SK-N-SH (cell line): Measurements from ENCODE around the gene PDK1. TPM values are rescaled to one million over a fixed set of nuclear protein-coding genes. Genes with fewer than 3 reads are reported as not detected.

Experiments
- CTCF ChIA-PET: fragments of 300-600, 350-600 bp; formaldehyde crosslinking; extraction: SDS; loops from one replicate; lab custom pipeline; 2021; lab: Yijun Ruan, JAX
- POLR2A ChIA-PET: fragments of 350-600 bp; sonication (Branson Sonifier 250); formaldehyde crosslinking; extraction: SDS; loops from one replicate; lab custom pipeline; 2020; ENCODE audit warnings: antibody characterized with exemption, inconsistent platforms; lab: Yijun Ruan, JAX
- DNase-seq: peaks from one replicate; pipeline ENCODE4 v3.0.0; 2012
- H2AFZ ChIP-seq: fragments of 200-600 bp; sonication (generic); 2 replicates; pipeline ENCODE4 v1.8.1; 2016; ENCODE audit warnings: antibody characterized with exemption, mild to moderate bottlenecking, low read depth
- H3F3A ChIP-seq: fragments of 200-600 bp; sonication (generic); replicated peaks from 2 replicates; pipeline ENCODE3; 2016; ENCODE audit warnings: antibody characterized with exemption, mild to moderate bottlenecking; ENCODE audit not compliant: insufficient read depth
- H3K27ac ChIP-seq, 2 experiments: fragments of 200-500 bp in 1 of 2; fragments of 200-600 bp in 1 of 2; sonication (Bioruptor generic) in 1 of 2; sonication (generic), shearing (Covaris generic) in 1 of 2; 2 replicates each; pipeline versions ENCODE4 v1.5.1 to v1.6.1; 2014 to 2016; ENCODE audit warnings: low read depth in 2 of 2, inconsistent platforms in 1 of 2, low read length in 1 of 2, mild to moderate bottlenecking in 1 of 2, mixed read lengths in 1 of 2
- H3K27me3 ChIP-seq: fragments of 200-600 bp; sonication (generic), shearing (Covaris generic); 2 replicates; pipeline ENCODE4 v1.6.1; 2016; ENCODE audit warnings: mixed run types; ENCODE audit not compliant: insufficient read depth
- H3K36me3 ChIP-seq, 2 experiments: fragments of 200-500 bp in 1 of 2; fragments of 200-600 bp in 1 of 2; sonication (Bioruptor generic) in 1 of 2; sonication (generic) in 1 of 2; replicated peaks in 1 of 2; 2 replicates each; pipeline versions ENCODE3 to v1.5.1; 2014 to 2016; ENCODE audit warnings: low read length in 1 of 2, mild to moderate bottlenecking in 1 of 2; ENCODE audit not compliant: insufficient read depth in 2 of 2, control insufficient read depth in 1 of 2
- H3K4me1 ChIP-seq, 2 experiments: fragments of 200-500 bp in 1 of 2; fragments of 200-600 bp in 1 of 2; sonication (Bioruptor generic) in 1 of 2; sonication (generic), shearing (Covaris generic) in 1 of 2; 2 replicates each; pipeline versions ENCODE4 v1.5.1 to v1.6.1; 2014 to 2016; ENCODE audit warnings: low read depth in 1 of 2, low read length in 1 of 2, mixed run types in 1 of 2; ENCODE audit not compliant: insufficient read depth in 2 of 2, control insufficient read depth in 1 of 2
- H3K4me2 ChIP-seq: fragments of 200-600 bp; sonication (generic), shearing (Covaris generic); 2 replicates; pipeline ENCODE4 v1.6.1; 2017; ENCODE audit warnings: mixed run types
- H3K4me3 ChIP-seq, 2 experiments: fragments of 200-500 bp in 1 of 2; fragments of 200-600 bp in 1 of 2; sonication (Bioruptor generic) in 1 of 2; sonication (generic), shearing (Covaris generic) in 1 of 2; 2 replicates each; pipeline versions ENCODE4 v1.5.1 to v1.8.1; 2014 to 2016; ENCODE audit warnings: low read depth in 2 of 2, inconsistent platforms in 1 of 2, low read length in 1 of 2, mild to moderate bottlenecking in 1 of 2, mixed read lengths in 1 of 2, moderate library complexity in 1 of 2
- H3K79me2 ChIP-seq: fragments of 200-600 bp; sonication (generic); 2 replicates; pipeline ENCODE4 v1.8.1; 2017; ENCODE audit warnings: mild to moderate bottlenecking; ENCODE audit not compliant: insufficient read depth
- H3K9ac ChIP-seq: fragments of 200-600 bp; sonication (generic); 2 replicates; pipeline ENCODE4 v1.6.1; 2017; ENCODE audit warnings: mixed run types
- H3K9me2 ChIP-seq: fragments of 200-600 bp; sonication (generic); 2 replicates; pipeline ENCODE4 v1.6.1; 2017; ENCODE audit warnings: mixed run types
- H3K9me3 ChIP-seq: fragments of 200-600 bp; sonication (generic); 2 replicates; pipeline ENCODE4 v1.6.1; 2017; ENCODE audit warnings: mixed run types, mild to moderate bottlenecking, moderate library complexity
- H4K20me1 ChIP-seq: fragments of 200-600 bp; sonication (generic); 2 replicates; pipeline ENCODE4 v1.6.1; 2017; ENCODE audit warnings: mild to moderate bottlenecking, mixed run types; ENCODE audit not compliant: insufficient read depth
- EP300 ChIP-seq, 2 experiments: IDR thresholded peaks; 2 replicates each; pipeline versions ENCODE4 v1.4.0 to v1.6.1; 2012; ENCODE audit warnings: borderline replicate concordance in 1 of 2, low read depth in 1 of 2, low read length in 1 of 2
- FOXJ3 ChIP-seq: sonication (generic); formaldehyde crosslinking; IDR thresholded peaks from 2 replicates; pipeline ENCODE4 v1.5.1; 2020; ENCODE audit warnings: mild to moderate bottlenecking, missing genetic modification reagents
- FOXM1 ChIP-seq: IDR thresholded peaks from 2 replicates; pipeline ENCODE4 v1.4.0; 2012; ENCODE audit warnings: low read depth, mild to moderate bottlenecking
- GABPA ChIP-seq: IDR thresholded peaks from 2 replicates; pipeline ENCODE4 v1.4.0; 2012; ENCODE audit warnings: low read depth, mild to moderate bottlenecking
- NFIC ChIP-seq: IDR thresholded peaks from 2 replicates; pipeline ENCODE4 v1.4.0; 2012; ENCODE audit warnings: borderline replicate concordance
- NRF1 ChIP-seq: IDR thresholded peaks from 2 replicates; pipeline ENCODE4 v1.6.1; 2012; ENCODE audit warnings: low read depth, mild to moderate bottlenecking, low read length
- POLR2AphosphoS5 ChIP-seq: IDR thresholded peaks from 2 replicates; pipeline ENCODE4 v1.6.1; 2012; ENCODE audit warnings: low read depth, low read length
- RAD21 ChIP-seq: IDR thresholded peaks from 2 replicates; pipeline ENCODE4 v1.6.1; 2012; ENCODE audit warnings: mild to moderate bottlenecking, low read length
- RCOR1 ChIP-seq: fragments of 150-350 bp; IDR thresholded peaks from 2 replicates; pipeline ENCODE4 v1.6.1; 2017; ENCODE audit warnings: antibody characterized with exemption, low read length
- SIN3A ChIP-seq: IDR thresholded peaks from 2 replicates; pipeline ENCODE4 v1.6.1; 2012; ENCODE audit warnings: low read depth, mild to moderate bottlenecking, low read length, moderate library complexity, borderline replicate concordance
- SMC3 ChIP-seq: IDR thresholded peaks from 2 replicates; pipeline ENCODE4 v1.6.1; 2012; ENCODE audit warnings: low read depth, low read length, improper control_type of control experiment
- TAF1 ChIP-seq: IDR thresholded peaks from 2 replicates; pipeline ENCODE4 v1.6.1; 2012; ENCODE audit warnings: low read depth, mild to moderate bottlenecking, low read length, moderate library complexity, borderline replicate concordance
- TEAD4 ChIP-seq: IDR thresholded peaks from 2 replicates; pipeline ENCODE4 v1.4.0; 2012; ENCODE audit warnings: mild to moderate bottlenecking, borderline replicate concordance; ENCODE audit not compliant: insufficient read depth
- WGBS: methylation state at CpG from one replicate; pipeline ENCODE4 v1.1.6; 2017; ENCODE audit warnings: low lambda C conversion rate; 5-methylcytosine and 5-hydroxymethylcytosine counted together
- polyA plus RNA-seq, 3 experiments: library from polyadenylated mRNA; depleted of rRNA; stranded (reverse); fragments of >200 nt; gene quantifications; 2 replicates each; pipeline ENCODE4 v1.2.3, GENCODE V29; 2012
- TF ChIP-seq, protein P1 (sequence below): IDR thresholded peaks from 2 replicates; pipeline ENCODE4 v1.4.0; 2012; ENCODE audit warnings: low read depth
- TF ChIP-seq, protein P2 (sequence below): IDR thresholded peaks from 2 replicates; pipeline ENCODE4 v1.4.0; 2012; ENCODE audit warnings: low read depth, borderline replicate concordance
- TF ChIP-seq, protein P3 (sequence below): IDR thresholded peaks from 2 replicates; pipeline ENCODE4; 2012
- TF ChIP-seq, protein P4 (sequence below): IDR thresholded peaks from 2 replicates; pipeline ENCODE4 v1.4.0; 2012; ENCODE audit warnings: low read depth, borderline replicate concordance
- TF ChIP-seq, protein P5 (sequence below): IDR thresholded peaks from 2 replicates; pipeline ENCODE4 v1.6.1; 2012; ENCODE audit warnings: mild to moderate bottlenecking, low read depth, low read length, moderate library complexity

PDK1 gene
- polyA plus RNA-seq, 1 of the 3 experiments (the other 2 are of a cell fraction) = 5.3 TPM

DNA sequence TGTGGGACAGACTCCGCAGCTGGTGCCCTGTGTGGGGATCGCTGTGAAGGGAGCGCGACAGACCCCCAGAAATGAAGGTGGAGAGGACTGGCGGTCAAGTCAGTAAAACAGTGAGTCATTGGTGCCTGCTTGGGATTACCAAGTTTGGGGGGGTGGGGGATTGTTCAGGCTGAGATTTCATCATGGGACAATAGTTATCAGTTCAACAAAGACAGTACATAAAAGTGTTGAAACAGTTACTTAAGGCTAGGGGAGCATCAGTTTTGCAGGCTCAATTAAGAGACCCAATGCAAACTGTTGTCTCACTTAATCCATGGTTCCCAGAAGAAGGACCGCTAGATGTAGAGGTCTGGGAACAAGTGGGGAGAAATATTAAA lies 42.4 kb upstream of the PDK1 start:
- Histone ChIP-seq H3K4me2 (no peak overlapping the region), H4K20me1 (no peaks in the 10 kb centered on the region), H3F3A (no peaks in the 10 kb centered on the region), H2AFZ (no peak overlapping the region), H3K27ac (no peak overlapping the region), H3K9ac (no peak overlapping the region), H3K9me2 (no peaks in the 10 kb centered on the region), H3K36me3 (peaks cover 0 to 11% of the 10 kb centered on the region in 2 experiments), H3K4me3 (no peak overlapping the region), H3K9me3 (peaks cover 6% of the 10 kb centered on the region; the same call in 1 of the 2 replicates), H3K27me3 (no peaks in the 10 kb centered on the region), H3K4me1 (no peaks in the 10 kb centered on the region), H3K79me2 (no peaks in the 10 kb centered on the region)
- POLR2A ChIA-PET = no interaction called here
- WGBS = 91% methylated on average over 6 of the region's 6 CpGs
- TF ChIP-seq POLR2AphosphoS5 (no peak), SMC3 (no peak), GABPA (no peak), TAF1 (no peak), NRF1 (no peak), FOXM1 (no peak), NFIC (no peak), TEAD4 (no peak), EP300 (IDR thresholded peaks at IDR 0.05; ENCODE audit: borderline replicate concordance in 1 of 2, low read depth in 1 of 2, low read length in 1 of 2) (no peak), RCOR1 (no peak), SIN3A (no peak), RAD21 (no peak), FOXJ3 (CRISPR knock-in tag) (no peak)
- TF ChIP-seq, protein P1, sequence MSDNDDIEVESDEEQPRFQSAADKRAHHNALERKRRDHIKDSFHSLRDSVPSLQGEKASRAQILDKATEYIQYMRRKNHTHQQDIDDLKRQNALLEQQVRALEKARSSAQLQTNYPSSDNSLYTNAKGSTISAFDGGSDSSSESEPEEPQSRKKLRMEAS = no peak
- TF ChIP-seq, protein P2, sequence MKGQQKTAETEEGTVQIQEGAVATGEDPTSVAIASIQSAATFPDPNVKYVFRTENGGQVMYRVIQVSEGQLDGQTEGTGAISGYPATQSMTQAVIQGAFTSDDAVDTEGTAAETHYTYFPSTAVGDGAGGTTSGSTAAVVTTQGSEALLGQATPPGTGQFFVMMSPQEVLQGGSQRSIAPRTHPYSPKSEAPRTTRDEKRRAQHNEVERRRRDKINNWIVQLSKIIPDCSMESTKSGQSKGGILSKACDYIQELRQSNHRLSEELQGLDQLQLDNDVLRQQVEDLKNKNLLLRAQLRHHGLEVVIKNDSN = no peak
- TF ChIP-seq, protein P3, sequence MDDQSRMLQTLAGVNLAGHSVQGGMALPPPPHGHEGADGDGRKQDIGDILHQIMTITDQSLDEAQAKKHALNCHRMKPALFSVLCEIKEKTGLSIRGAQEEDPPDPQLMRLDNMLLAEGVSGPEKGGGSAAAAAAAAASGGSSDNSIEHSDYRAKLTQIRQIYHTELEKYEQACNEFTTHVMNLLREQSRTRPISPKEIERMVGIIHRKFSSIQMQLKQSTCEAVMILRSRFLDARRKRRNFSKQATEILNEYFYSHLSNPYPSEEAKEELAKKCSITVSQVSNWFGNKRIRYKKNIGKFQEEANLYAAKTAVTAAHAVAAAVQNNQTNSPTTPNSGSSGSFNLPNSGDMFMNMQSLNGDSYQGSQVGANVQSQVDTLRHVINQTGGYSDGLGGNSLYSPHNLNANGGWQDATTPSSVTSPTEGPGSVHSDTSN = no peak
- TF ChIP-seq, protein P4, sequence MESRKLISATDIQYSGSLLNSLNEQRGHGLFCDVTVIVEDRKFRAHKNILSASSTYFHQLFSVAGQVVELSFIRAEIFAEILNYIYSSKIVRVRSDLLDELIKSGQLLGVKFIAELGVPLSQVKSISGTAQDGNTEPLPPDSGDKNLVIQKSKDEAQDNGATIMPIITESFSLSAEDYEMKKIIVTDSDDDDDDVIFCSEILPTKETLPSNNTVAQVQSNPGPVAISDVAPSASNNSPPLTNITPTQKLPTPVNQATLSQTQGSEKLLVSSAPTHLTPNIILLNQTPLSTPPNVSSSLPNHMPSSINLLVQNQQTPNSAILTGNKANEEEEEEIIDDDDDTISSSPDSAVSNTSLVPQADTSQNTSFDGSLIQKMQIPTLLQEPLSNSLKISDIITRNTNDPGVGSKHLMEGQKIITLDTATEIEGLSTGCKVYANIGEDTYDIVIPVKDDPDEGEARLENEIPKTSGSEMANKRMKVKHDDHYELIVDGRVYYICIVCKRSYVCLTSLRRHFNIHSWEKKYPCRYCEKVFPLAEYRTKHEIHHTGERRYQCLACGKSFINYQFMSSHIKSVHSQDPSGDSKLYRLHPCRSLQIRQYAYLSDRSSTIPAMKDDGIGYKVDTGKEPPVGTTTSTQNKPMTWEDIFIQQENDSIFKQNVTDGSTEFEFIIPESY = no peak
- TF ChIP-seq, protein P5, sequence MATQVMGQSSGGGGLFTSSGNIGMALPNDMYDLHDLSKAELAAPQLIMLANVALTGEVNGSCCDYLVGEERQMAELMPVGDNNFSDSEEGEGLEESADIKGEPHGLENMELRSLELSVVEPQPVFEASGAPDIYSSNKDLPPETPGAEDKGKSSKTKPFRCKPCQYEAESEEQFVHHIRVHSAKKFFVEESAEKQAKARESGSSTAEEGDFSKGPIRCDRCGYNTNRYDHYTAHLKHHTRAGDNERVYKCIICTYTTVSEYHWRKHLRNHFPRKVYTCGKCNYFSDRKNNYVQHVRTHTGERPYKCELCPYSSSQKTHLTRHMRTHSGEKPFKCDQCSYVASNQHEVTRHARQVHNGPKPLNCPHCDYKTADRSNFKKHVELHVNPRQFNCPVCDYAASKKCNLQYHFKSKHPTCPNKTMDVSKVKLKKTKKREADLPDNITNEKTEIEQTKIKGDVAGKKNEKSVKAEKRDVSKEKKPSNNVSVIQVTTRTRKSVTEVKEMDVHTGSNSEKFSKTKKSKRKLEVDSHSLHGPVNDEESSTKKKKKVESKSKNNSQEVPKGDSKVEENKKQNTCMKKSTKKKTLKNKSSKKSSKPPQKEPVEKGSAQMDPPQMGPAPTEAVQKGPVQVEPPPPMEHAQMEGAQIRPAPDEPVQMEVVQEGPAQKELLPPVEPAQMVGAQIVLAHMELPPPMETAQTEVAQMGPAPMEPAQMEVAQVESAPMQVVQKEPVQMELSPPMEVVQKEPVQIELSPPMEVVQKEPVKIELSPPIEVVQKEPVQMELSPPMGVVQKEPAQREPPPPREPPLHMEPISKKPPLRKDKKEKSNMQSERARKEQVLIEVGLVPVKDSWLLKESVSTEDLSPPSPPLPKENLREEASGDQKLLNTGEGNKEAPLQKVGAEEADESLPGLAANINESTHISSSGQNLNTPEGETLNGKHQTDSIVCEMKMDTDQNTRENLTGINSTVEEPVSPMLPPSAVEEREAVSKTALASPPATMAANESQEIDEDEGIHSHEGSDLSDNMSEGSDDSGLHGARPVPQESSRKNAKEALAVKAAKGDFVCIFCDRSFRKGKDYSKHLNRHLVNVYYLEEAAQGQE = no peak
- CTCF ChIA-PET = no interaction called here
- no peak for DNase-seq
